ENCODE results near the gene TMEM63A. TPM values are rescaled to one million over a fixed set of nuclear protein-coding genes. Genes with fewer than 3 reads are reported as not detected.

TMEM63A gene
- total and polyA plus RNA-seq, 2 donors (not counting 3 experiments of a cell fraction or from before 2014, with no cell fraction given), result 28.7 to 41.4 TPM

DNA sequence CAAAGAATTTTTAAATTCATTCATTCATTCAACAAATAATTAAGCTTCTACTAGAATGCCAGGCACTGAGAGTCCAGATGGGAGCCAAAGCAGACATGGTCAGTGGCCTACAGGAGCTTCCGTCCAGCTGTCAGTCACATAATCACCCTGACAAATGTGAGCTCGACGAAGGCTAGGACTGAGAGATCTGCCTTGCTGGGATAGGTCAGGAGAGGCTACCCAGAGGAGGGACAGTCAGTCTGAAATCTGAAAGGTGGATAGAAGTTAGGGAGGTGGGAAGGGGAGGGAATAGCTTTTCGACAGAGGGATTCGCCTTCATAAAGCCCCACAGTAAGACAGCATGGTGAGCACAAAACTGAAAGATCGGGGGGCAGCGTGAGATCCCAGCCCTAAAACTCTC, 64.0 kb downstream of the TMEM63A start:
- FAIRE-seq, result no peak
- peak overlapping the region; percentile 53 for H3K27ac ChIP-seq (ENCODE audit: insufficient read depth, low read depth, low read length)

DNA sequence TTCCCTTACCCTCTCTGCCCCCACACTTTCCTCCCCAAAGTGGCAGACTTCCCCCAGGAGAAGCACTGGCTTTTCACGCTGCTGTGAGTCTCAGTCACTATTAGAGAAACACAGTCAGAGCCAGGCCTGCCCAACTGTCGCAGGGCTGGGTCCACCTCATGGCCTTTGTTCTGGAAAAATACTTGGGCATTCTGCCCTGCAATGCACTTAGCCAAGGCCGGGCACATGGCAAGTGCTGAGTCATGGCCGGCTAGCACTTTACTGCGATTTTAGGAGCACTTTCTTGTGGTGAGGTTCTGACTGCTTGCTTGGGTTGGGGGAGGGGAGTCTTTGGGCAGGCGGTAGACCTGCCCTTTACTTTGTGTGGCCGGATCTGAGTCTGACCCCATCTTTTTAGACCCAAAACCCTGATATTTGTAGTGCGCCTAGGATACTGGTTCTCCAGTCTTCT, 64.5 kb downstream of the TMEM63A start:
- Histone ChIP-seq H3K27ac (ENCODE audit: insufficient read depth, low read depth, low read length) (peak overlapping the region; percentile 53), H3K4me1 (ENCODE audit: control insufficient read depth, extremely low read depth, insufficient read depth, low read length) (peaks cover 9% of the 10 kb centered on the region), H3K9ac (replicated peaks; ENCODE audit: extremely low read depth, insufficient read depth, low read length) (no peak overlapping the region), H3K79me2 (ENCODE audit: control insufficient read depth, insufficient read depth, low read length) (no peaks in the 10 kb centered on the region), H3K4me2 (ENCODE audit: insufficient read depth, low read length) (no peak overlapping the region), H3K36me3 (ENCODE audit: control insufficient read depth in 2 of 2, extremely low read depth in 1 of 2, insufficient read depth in 2 of 2, low read length in 2 of 2) (no peaks in the 10 kb centered on the region), H2AFZ (ENCODE audit: low read depth, low read length) (peak overlapping the region; percentile 83), H3K9me1 (replicated peaks; ENCODE audit: control insufficient read depth, extremely low read depth, insufficient read depth, low read length) (no peaks in the 10 kb centered on the region), H3K4me3 (replicated peaks in 1 of 3; ENCODE audit: insufficient read depth in 1 of 3, low read depth in 1 of 3, low read length in 3 of 3) (no peak overlapping the region), H3K9me3 (replicated peaks; ENCODE audit: control insufficient read depth, insufficient read depth, low read length) (no peaks in the 10 kb centered on the region), H4K20me1 (replicated peaks; ENCODE audit: control insufficient read depth, extremely low read depth, insufficient read depth, low read length) (no peaks in the 10 kb centered on the region), H3K27me3 (ENCODE audit: control insufficient read depth in 2 of 2, insufficient read depth in 2 of 2, low read length in 2 of 2) (no peaks in the 10 kb centered on the region)
- ChIA-PET CTCF (interaction anchor here (1.0 kb wide), 1 partner anchor 46 kb away, joined by 3 read pairs; no protein-coding TSS in a partner anchor), POLR2A (no interaction called here)
- dilution Hi-C loops (cut with MboI; ENCODE audit: extremely low pct_ligation_motif_present, low sequenced_read_pairs), result no loop called here
- FAIRE-seq, result peak; percentile 77
- intact Hi-C loops (cut with micrococcal nuclease), result no loop called here
- TF ChIP-seq GATA2 (IDR thresholded peaks at IDR 0.05; ENCODE audit: insufficient read depth, insufficient read length, low read depth, low read length) (no peak), EZH2 (IDR thresholded peaks at IDR 0.05; ENCODE audit: borderline replicate concordance, low read depth, low read length, severe bottlenecking) (no peak), FOS (IDR thresholded peaks at IDR 0.05; ENCODE audit: borderline replicate concordance, insufficient read depth, low read length) (no peak), MYC (IDR thresholded peaks at IDR 0.05; ENCODE audit: low read depth, low read length) (peak; percentile 13), JUN (IDR thresholded peaks at IDR 0.05; ENCODE audit: borderline replicate concordance, insufficient read depth, insufficient read length, low read depth) (no peak), POLR2A (IDR thresholded peaks at IDR 0.05; ENCODE audit: low read depth, low read length) (no peak), POLR2AphosphoS5 (IDR thresholded peaks at IDR 0.05; ENCODE audit: insufficient read depth, low read depth, low read length) (peak; percentile 41)
- TF ChIP-seq, protein P1, sequence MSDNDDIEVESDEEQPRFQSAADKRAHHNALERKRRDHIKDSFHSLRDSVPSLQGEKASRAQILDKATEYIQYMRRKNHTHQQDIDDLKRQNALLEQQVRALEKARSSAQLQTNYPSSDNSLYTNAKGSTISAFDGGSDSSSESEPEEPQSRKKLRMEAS (IDR thresholded peaks at IDR 0.05; ENCODE audit: insufficient read depth, insufficient read length), result peak; percentile 70
- TF ChIP-seq, protein P2, sequence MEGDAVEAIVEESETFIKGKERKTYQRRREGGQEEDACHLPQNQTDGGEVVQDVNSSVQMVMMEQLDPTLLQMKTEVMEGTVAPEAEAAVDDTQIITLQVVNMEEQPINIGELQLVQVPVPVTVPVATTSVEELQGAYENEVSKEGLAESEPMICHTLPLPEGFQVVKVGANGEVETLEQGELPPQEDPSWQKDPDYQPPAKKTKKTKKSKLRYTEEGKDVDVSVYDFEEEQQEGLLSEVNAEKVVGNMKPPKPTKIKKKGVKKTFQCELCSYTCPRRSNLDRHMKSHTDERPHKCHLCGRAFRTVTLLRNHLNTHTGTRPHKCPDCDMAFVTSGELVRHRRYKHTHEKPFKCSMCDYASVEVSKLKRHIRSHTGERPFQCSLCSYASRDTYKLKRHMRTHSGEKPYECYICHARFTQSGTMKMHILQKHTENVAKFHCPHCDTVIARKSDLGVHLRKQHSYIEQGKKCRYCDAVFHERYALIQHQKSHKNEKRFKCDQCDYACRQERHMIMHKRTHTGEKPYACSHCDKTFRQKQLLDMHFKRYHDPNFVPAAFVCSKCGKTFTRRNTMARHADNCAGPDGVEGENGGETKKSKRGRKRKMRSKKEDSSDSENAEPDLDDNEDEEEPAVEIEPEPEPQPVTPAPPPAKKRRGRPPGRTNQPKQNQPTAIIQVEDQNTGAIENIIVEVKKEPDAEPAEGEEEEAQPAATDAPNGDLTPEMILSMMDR (IDR thresholded peaks at IDR 0.05; ENCODE audit: extremely low read depth in 1 of 2, insufficient read depth in 1 of 2, low read depth in 1 of 2, low read length in 2 of 2), result no peak
- peak; percentile 73 for DNase-seq (ENCODE audit: low read depth, low spot score)
- BruUV-seq (replicated peaks), result no TSS peak

More for the DNA sequence above, 64.0 kb downstream of the TMEM63A start:
- no peaks in the 10 kb centered on the region for H4K20me1 ChIP-seq (replicated peaks; ENCODE audit: control insufficient read depth, extremely low read depth, insufficient read depth, low read length)
- intact Hi-C loops (cut with micrococcal nuclease) (no loop called here), dilution Hi-C loops (cut with MboI; ENCODE audit: extremely low pct_ligation_motif_present, low sequenced_read_pairs) (no loop called here)
- no peak for DNase-seq (ENCODE audit: low read depth, low spot score)
- no peaks in the 10 kb centered on the region for H3K9me1 ChIP-seq (replicated peaks; ENCODE audit: control insufficient read depth, extremely low read depth, insufficient read depth, low read length)
- H3K9ac ChIP-seq (replicated peaks; ENCODE audit: extremely low read depth, insufficient read depth, low read length), result no peak overlapping the region
- H3K27me3 ChIP-seq (ENCODE audit: control insufficient read depth in 2 of 2, insufficient read depth in 2 of 2, low read length in 2 of 2), result no peaks in the 10 kb centered on the region
- POLR2A ChIA-PET, result no interaction called here
- H3K4me1 ChIP-seq (ENCODE audit: control insufficient read depth, extremely low read depth, insufficient read depth, low read length), result peaks cover 9% of the 10 kb centered on the region
- H3K36me3 ChIP-seq (ENCODE audit: control insufficient read depth in 2 of 2, extremely low read depth in 1 of 2, insufficient read depth in 2 of 2, low read length in 2 of 2), result no peaks in the 10 kb centered on the region
- H3K79me2 ChIP-seq (ENCODE audit: control insufficient read depth, insufficient read depth, low read length), result no peaks in the 10 kb centered on the region
- TF ChIP-seq GATA2 (IDR thresholded peaks at IDR 0.05; ENCODE audit: insufficient read depth, insufficient read length, low read depth, low read length) (no peak), POLR2AphosphoS5 (IDR thresholded peaks at IDR 0.05; ENCODE audit: insufficient read depth, low read depth, low read length) (no peak), FOS (IDR thresholded peaks at IDR 0.05; ENCODE audit: borderline replicate concordance, insufficient read depth, low read length) (no peak), JUN (IDR thresholded peaks at IDR 0.05; ENCODE audit: borderline replicate concordance, insufficient read depth, insufficient read length, low read depth) (no peak), POLR2A (IDR thresholded peaks at IDR 0.05; ENCODE audit: low read depth, low read length) (no peak), EZH2 (IDR thresholded peaks at IDR 0.05; ENCODE audit: borderline replicate concordance, low read depth, low read length, severe bottlenecking) (no peak)
- TF ChIP-seq, protein P2 (IDR thresholded peaks at IDR 0.05; ENCODE audit: extremely low read depth in 1 of 2, insufficient read depth in 1 of 2, low read depth in 1 of 2, low read length in 2 of 2), result no peak
- no peak overlapping the region for H3K4me3 ChIP-seq (replicated peaks in 1 of 3; ENCODE audit: insufficient read depth in 1 of 3, low read depth in 1 of 3, low read length in 3 of 3)
- no TSS peak for BruUV-seq (replicated peaks)
- H2AFZ ChIP-seq (ENCODE audit: low read depth, low read length), result no peak overlapping the region
- CTCF ChIA-PET, result interaction anchor here (1.0 to 1.1 kb wide), 3 partner anchors 8 to 344 kb away, joined by 3 read pairs; partner anchors contain the start of gene EPHX1
- no peak overlapping the region for H3K4me2 ChIP-seq (ENCODE audit: insufficient read depth, low read length)
- H3K9me3 ChIP-seq (replicated peaks; ENCODE audit: control insufficient read depth, insufficient read depth, low read length), result no peaks in the 10 kb centered on the region

All from endothelial cell of umbilical vein (primary cell).